ENCODE results near the gene HAND1. TPM values are rescaled to one million over a fixed set of nuclear protein-coding genes. Genes with fewer than 3 reads are reported as not detected.

HAND1 gene
- polyA plus RNA-seq, 3 donors from 2014 or later = not detected

GRCh38 chr5:154479944-154480750, 2.1 kb upstream of the HAND1 start:
- H3K4me3 Mint-ChIP-seq = no peak overlapping the region
- peaks cover 0 to under 1% (median 0%) of the 10 kb centered on the region in 3 donors for H3K36me3 Mint-ChIP-seq
- peaks cover 18 to 24% of the 10 kb centered on the region in 2 donors for H3K4me1 Mint-ChIP-seq
- no peak overlapping the region for H3K27ac Mint-ChIP-seq
- H3K9me3 Mint-ChIP-seq = peaks cover 0 to under 1% (median 0%) of the 10 kb centered on the region in 6 donors
- no peak for DNase-seq
- peaks cover 32 to 61% (median 52%) of the 10 kb centered on the region in 3 donors for H3K27me3 Mint-ChIP-seq (ENCODE audit: low read depth in 3 of 3)

GRCh38 chr5:154479160-154479943, 1.3 kb upstream of the HAND1 start:
- Mint-ChIP-seq H3K9me3 (peaks cover 0 to 2% (median 0%) of the 10 kb centered on the region in 6 donors), H3K4me1 (peaks cover 26 to 32% of the 10 kb centered on the region in 2 donors), H3K4me3 (peak overlapping the region in 3 of 5 donors; percentile 16 to 60 (median 45)), H3K27ac (no peak overlapping the region), H3K27me3 (ENCODE audit: low read depth in 3 of 3) (peaks cover 34 to 61% (median 53%) of the 10 kb centered on the region in 3 donors), H3K36me3 (peaks cover 0 to 7% (median 0%) of the 10 kb centered on the region in 3 donors)
- DNase-seq = no peak

- H3K9me3 Mint-ChIP-seq = peaks cover 0 to 2% (median 0%) of the 10 kb centered on the region in 6 donors
- no peak overlapping the region for H3K27ac Mint-ChIP-seq
- H3K36me3 Mint-ChIP-seq = peaks cover 0 to 7% (median 0%) of the 10 kb centered on the region in 3 donors
- H3K27me3 Mint-ChIP-seq (ENCODE audit: low read depth in 3 of 3) = peaks cover 31 to 62% (median 52%) of the 10 kb centered on the region in 3 donors
- peaks cover 31 to 33% of the 10 kb centered on the region in 2 donors for H3K4me1 Mint-ChIP-seq
- DNase-seq = no peak
- H3K4me3 Mint-ChIP-seq = peak overlapping the region in 1 of 5 donors; percentile 12
These were observed 729 bp upstream of the HAND1 start for GRCh38 chr5:154478752-154479159.

GRCh38 chr5:154477382-154478223, 424 bp downstream of the HAND1 start:
- Mint-ChIP-seq H3K4me3 (peak overlapping the region in 1 of 5 donors; percentile 10), H3K4me1 (peaks cover 32 to 34% of the 10 kb centered on the region in 2 donors), H3K9me3 (peaks cover 0 to 2% (median 0%) of the 10 kb centered on the region in 6 donors), H3K36me3 (peaks cover 0 to 7% (median 0%) of the 10 kb centered on the region in 3 donors), H3K27ac (no peak overlapping the region), H3K27me3 (ENCODE audit: low read depth in 3 of 3) (peaks cover 30 to 67% (median 45%) of the 10 kb centered on the region in 3 donors)
- no peak for DNase-seq

- Mint-ChIP-seq H3K27me3 (ENCODE audit: low read depth in 3 of 3) (peaks cover 24 to 65% (median 39%) of the 10 kb centered on the region in 3 donors), H3K4me1 (peaks cover 32 to 34% of the 10 kb centered on the region in 2 donors), H3K4me3 (no peak overlapping the region), H3K9me3 (peaks cover 0 to 2% (median 0%) of the 10 kb centered on the region in 6 donors), H3K27ac (no peak overlapping the region), H3K36me3 (peaks cover 0 to 7% (median 0%) of the 10 kb centered on the region in 3 donors)
- DNase-seq = no peak
These were observed 1.4 kb downstream of the HAND1 start for GRCh38 chr5:154476354-154477205.

- Mint-ChIP-seq H3K4me3 (no peak overlapping the region), H3K9me3 (peaks cover 0 to 2% (median 0%) of the 10 kb centered on the region in 6 donors), H3K27ac (no peak overlapping the region), H3K36me3 (peaks cover 0 to 7% (median 0%) of the 10 kb centered on the region in 3 donors), H3K4me1 (peaks cover 32 to 34% of the 10 kb centered on the region in 2 donors), H3K27me3 (ENCODE audit: low read depth in 3 of 3) (peaks cover 27 to 64% (median 34%) of the 10 kb centered on the region in 3 donors)
- DNase-seq = no peak
These were observed 2.3 kb downstream of the HAND1 start for GRCh38 chr5:154475591-154476353.

- H3K27me3 Mint-ChIP-seq (ENCODE audit: low read depth in 3 of 3) = peaks cover 25 to 65% (median 30%) of the 10 kb centered on the region in 3 donors
- H3K4me3 Mint-ChIP-seq = peak overlapping the region in 2 of 5 donors; percentile 31 to 47
- H3K36me3 Mint-ChIP-seq = peaks cover 0 to 7% (median 0%) of the 10 kb centered on the region in 3 donors
- no peak overlapping the region for H3K27ac Mint-ChIP-seq
- H3K4me1 Mint-ChIP-seq = peaks cover 31 to 34% of the 10 kb centered on the region in 2 donors
- peaks cover 0 to 2% (median 0%) of the 10 kb centered on the region in 6 donors for H3K9me3 Mint-ChIP-seq
- no peak for DNase-seq
These were observed 3.4 kb downstream of the HAND1 start for GRCh38 chr5:154474396-154475334.

- Mint-ChIP-seq H3K4me3 (peak overlapping the region in 2 of 5 donors; percentile 29 to 31), H3K9me3 (peaks cover 0 to 2% (median 0%) of the 10 kb centered on the region in 6 donors), H3K27me3 (ENCODE audit: low read depth in 3 of 3) (peaks cover 23 to 60% (median 31%) of the 10 kb centered on the region in 3 donors), H3K4me1 (peaks cover 27 to 28% of the 10 kb centered on the region in 2 donors), H3K27ac (no peak overlapping the region), H3K36me3 (peaks cover 0 to 7% (median 0%) of the 10 kb centered on the region in 3 donors)
- no peak for DNase-seq
These were observed 4.3 kb downstream of the HAND1 start for GRCh38 chr5:154473581-154474283.

- H3K27me3 Mint-ChIP-seq (ENCODE audit: low read depth in 3 of 3) = peaks cover 25 to 65% (median 35%) of the 10 kb centered on the region in 3 donors
- no peak overlapping the region for H3K4me3 Mint-ChIP-seq
- DNase-seq = no peak
- no peak overlapping the region for H3K27ac Mint-ChIP-seq
- peaks cover 26 to 28% of the 10 kb centered on the region in 2 donors for H3K4me1 Mint-ChIP-seq
- peaks cover 0 to 7% (median 0%) of the 10 kb centered on the region in 3 donors for H3K36me3 Mint-ChIP-seq
- H3K9me3 Mint-ChIP-seq = peaks cover 0 to 2% (median 0%) of the 10 kb centered on the region in 6 donors
These were observed 5.0 kb downstream of the HAND1 start for GRCh38 chr5:154472871-154473580.

Data from immature natural killer cell (primary cell).